GM12874 (cell line): ENCODE measurements around the gene DENND1A.

Experiments used
- CTCF ChIP-seq: IDR thresholded peaks from 2 replicates; pipeline ENCODE4 v1.5.1; 2011; ENCODE audit warnings: low read depth, mild to moderate bottlenecking, control low read depth, low read length, moderate library complexity; ENCODE audit not compliant: insufficient read depth

DENND1A gene

GRCh38 chr9:123678878-123679329 is 251.0 kb downstream of the DENND1A start:
- no peak for TF ChIP-seq CTCF

GRCh38 chr9:123678038-123678877 is 251.7 kb downstream of the DENND1A start:
- no peak for TF ChIP-seq CTCF

- TF ChIP-seq CTCF: no peak
Observed at GRCh38 chr9:123676869-123677268, 253.1 kb downstream of the DENND1A start.

GRCh38 chr9:123669346-123669745 is 260.6 kb downstream of the DENND1A start:
- no peak for TF ChIP-seq CTCF

- no peak for TF ChIP-seq CTCF
Observed at GRCh38 chr9:123663529-123663928, 266.4 kb downstream of the DENND1A start.

GRCh38 chr9:123662057-123662776 is 267.7 kb downstream of the DENND1A start:
- no peak for TF ChIP-seq CTCF

GRCh38 chr9:123660691-123661466 is 269.0 kb downstream of the DENND1A start:
- TF ChIP-seq CTCF: no peak
